SW 1271 (cell line): ENCODE results near the gene PDK1.

Source experiments
- DNase-seq, 2 experiments: peaks; one replicate each; lab custom pipeline; 2025; lab: John Stamatoyannopoulos, UW

The PDK1 gene

DNA sequence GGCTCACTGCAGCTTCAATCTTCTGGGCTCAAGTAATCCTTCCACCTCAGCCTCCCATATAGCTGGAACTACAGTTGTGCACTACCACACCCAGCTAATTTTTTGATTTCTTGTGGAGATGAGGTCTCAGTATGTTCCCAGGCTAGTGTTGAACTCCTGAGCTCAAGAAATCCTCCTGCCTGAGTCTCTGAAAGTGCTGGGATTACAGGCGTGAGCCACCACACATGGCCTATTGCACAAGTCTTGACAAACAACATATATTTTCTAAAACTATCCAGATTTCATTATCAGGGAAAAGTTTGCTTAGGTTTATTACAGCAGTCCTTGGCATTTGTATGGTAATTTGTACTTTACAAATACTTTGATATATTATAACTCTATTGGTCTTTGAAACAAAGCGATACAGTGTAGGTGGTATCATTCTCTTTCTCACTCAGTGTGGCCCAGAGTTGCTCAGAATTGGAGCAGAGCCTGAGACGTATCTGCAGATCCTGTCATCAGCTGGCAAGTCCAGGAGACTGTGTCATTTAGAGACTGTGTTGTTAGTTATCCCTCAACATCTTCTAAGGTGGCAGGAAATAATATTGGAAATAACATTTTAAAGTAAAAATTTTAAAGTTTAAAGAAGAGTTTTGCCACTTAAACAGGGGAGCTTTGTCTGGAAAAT, 41.4 kb downstream of the PDK1 start:
- no peak for DNase-seq

DNA sequence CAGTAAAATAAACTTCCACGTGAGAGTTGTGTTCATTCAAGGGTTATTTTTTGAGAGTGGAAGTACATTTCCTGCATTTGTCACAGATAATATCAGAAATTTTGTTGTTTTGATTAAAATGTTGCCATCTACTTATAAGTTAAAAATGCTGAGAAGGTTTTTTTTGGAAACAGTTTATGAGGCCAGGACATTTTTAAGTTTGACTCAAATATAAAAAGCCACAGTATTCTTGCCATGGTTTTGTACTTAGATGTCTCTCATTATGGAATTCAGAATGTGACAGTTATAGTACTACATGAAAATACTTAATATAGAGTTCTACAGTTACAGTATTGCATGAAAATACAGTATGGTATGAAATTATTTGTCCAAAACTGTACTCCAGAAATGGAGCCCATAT, 44.1 kb downstream of the PDK1 start:
- no peak for DNase-seq

DNA sequence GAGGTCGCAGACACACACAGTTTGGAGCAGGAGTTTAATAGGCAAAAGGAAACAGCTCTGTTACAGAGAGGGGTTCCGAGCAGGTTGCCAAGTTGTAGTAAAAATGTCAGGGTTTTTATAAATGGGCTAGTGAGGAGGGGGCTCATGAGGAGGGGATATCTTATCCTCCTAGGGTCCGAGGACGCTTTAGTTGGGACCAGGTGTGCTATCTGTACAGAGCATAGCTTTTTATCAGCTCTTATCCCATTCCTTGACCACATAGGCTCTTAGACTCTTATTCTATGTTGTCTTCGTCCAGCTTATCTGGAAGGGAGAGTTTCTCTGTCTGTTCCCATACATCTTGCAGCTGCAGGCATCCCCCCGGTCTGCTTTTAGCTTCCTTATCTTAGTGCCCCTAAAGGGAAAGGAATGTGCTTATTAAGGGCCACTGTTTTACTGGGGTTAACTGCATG, 44.7 kb downstream of the PDK1 start:
- no peak for DNase-seq

DNA sequence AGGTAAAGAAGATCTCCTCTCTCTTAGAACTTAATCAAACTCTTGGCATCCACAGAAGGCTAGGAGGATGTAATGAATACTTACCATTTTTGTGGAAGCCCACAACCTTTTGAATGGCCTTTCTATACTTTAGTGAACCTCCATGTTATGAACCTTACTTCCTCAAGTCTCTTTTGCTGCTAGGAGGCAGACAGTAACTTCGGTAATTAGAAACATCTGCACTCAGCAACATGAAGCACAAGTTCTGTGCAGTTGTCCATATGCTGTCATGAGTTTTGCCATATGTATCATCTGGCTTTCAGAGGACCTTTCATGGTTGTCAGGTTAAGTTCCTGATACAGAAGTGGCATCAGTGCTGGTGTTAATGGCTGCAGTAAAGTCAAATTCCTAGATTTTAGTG, 50.4 kb downstream of the PDK1 start:
- no peak for DNase-seq

DNA sequence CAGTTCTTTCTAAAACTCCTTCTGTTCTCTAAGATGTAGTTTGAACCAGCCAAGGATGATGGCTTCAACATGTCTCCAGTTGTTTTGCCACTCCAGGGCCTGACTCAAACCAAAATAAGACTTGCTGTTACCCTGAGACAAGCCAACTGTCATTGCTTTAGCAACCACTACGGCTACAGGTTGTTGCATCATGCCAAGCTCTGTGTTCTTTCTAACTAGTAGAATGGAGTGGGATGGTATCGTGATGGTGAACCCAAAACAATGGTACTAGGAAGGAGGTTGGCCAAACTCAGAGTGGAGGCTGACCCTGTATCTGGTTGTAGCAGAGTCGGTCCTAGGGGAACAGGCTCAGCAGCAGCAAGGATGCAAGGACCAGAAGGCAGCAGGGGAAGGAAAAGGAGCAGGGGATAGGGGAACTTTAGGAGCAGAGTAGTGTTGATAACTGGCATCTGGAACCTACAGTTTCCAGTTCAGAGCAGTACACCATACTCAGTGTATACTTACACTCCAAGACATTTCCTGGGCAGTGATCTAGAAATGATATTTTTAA, 51.6 kb downstream of the PDK1 start:
- DNase-seq: no peak

DNA sequence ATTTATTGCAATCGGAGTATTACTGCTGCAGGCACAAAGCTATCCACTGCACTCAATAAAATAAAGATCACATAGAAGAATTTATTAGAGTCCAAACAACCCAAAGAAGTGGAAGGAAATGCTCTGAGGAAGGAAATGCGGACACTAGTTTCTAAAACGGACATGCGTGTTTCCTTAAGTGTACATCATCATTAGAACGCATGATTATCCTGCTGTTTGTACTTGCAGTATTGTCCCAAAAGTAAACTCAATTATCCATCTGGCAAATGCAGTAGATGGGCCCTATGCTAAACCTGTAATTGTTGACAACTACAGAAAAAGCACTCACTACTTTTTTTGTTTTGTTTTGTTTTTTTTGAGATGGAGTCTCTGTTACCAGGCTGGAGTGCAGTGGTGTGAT, 53.6 kb downstream of the PDK1 start:
- DNase-seq: no peak

DNA sequence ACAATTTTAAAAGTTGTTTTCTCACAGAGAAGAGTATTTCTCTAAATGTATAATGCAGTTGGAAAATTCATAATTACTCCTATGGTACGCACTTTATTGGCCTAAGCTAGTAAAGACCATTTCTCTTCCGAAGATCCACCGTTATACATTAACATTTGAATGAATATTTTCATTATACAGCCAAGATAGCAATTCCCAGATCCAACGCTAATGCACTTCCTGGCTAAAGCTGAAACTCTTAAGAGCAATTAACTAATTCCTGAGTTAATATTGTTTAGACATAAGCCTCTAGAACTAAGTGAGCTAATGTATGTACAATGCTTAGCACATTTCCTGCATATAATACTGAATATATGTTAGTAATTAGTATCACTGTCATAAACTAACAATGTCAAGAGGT, 56.2 kb downstream of the PDK1 start:
- no peak for DNase-seq

DNA sequence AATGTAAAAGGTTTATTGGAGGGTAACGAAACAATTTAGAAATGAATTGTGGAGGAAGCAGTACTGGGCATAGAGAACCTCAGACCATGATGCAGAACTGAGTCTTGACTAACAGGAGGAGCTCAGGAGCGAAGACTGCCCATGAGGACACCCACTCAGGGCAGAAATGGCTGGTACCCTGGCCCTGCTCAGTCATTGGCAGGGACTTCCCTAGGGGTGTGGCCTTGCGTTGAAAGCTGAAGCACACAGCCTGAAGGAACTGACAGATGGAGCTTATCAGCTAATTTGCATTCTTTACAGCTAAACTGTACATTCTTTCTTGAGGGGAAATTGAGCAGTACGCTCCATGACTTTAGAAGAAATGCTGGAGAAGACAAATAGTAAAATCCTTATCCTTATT, 57.1 kb downstream of the PDK1 start:
- no peak for DNase-seq

DNA sequence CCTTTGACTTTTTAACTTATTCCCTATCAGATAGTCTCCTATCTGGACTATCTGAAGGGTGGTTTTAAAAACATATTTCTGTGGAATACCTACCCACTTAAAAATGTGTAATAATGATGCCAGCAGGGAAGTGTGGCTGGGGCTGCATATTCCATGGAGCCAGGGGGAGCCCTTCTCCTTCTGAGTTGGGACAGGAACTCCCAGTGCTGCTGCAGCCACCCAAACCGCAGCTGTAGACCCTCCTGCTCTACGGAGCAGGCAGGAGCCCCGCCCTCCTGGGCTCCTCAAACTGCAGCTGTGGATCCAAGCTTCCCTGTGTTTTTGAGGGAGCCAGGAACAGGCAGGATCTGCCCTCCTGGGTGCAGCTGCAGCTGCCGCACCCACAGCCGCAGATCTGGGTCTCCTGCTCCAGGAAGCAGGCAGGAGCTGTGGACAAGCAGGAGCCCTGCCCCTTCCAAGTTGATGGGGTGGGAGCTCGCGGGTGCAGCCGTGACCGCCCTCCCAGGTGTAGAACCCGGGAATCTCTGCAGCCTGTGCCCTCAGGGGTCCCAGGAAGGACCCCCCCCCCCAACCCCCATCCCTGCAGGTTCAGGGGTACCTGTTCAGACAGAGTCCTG, 57.8 kb downstream of the PDK1 start:
- no peak for DNase-seq

DNA sequence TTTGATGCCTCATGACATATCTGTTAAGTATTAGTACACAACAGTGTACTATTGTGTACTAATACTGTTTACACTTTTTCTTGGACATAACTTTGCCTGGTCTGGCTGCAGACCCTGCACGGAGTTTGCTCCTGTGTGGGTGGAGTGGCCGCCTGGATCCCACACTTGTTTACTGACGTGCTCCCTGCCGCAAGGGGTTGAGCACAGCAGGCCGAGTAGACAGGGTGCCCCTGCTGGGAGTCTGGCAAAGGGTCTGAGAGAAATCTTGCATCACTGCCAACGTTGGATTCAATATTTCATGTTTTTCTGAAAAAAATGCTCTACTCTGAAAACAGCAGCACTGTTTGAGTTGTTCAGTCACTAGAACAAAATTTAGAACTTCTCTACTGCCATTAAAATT, 59.0 kb downstream of the PDK1 start:
- no peak for DNase-seq

DNA sequence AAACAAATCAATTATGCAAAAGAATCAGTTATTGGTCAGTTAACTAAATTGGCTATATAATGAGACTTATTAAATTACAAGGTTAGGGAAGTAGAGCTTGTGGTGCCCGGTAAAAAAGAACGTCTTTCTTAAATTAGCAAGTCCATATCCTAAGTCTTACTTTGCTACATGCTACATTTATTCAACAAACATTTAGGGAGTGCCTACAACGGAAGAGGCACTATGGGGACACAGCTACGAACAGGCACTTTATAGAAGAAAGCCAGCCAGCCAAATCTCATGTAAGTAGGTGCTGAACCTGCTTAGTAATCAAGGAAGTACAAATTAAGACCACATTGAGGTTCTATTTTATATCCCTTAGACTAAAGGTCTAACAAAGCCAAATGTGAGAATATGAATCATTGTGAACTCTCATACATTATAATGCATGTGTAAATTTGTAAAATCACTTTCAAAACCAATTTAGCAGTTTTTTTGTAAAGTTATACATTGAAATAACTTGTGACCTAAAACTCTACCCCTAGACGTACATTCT, 59.9 kb downstream of the PDK1 start:
- DNase-seq: no peak

DNA sequence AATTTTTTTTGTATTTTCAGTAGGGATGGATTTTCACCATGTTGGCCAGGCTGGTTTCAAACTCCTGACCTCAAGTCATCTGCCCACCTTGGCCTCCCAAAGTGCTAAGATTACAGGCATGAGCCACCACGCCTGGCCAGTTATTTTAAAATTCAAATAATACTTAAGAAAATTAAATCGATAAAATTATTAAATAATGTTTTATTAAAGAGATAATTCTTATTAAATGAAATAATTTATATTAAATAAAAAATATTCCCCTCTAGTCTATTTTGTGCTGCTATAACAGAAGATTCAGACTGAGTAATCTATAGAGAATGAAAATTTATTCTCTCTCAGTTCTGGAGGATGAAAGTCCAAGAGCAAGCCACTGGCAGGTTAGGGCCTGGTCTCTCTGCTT, 61.2 kb downstream of the PDK1 start:
- DNase-seq: no peak

DNA sequence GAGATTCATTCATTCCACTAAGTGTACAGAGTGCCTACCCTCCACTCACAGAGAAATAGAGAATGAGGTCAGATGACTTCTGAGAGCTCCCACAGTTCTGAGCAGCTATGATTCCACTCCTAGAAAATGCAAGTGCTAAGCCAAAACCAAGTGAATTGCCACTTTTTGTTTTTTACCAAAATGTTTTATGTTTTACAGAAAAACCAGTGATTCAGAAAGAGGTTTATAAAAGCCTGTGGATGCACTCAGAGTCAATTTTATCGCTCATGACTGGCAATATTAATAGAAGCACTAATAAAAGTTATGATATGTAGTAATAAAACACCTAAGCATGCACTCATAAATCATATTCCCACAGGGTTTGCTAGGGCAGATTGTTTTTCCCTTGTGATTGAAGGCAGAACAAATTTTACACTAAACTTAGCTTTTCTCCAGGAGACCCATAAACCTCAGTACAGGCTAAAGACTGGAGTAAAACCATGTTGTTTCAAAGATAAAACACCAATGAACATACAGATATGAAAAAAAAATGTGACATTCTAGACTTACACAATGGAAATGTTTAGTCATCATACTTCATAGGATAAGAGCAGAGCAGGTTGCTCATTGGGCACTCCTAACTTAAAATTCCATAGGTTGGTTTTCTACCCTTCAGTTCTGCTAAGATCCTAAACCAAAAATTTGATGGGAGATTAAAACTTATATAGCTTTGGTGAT, 67.5 kb downstream of the PDK1 start:
- no peak for DNase-seq

DNA sequence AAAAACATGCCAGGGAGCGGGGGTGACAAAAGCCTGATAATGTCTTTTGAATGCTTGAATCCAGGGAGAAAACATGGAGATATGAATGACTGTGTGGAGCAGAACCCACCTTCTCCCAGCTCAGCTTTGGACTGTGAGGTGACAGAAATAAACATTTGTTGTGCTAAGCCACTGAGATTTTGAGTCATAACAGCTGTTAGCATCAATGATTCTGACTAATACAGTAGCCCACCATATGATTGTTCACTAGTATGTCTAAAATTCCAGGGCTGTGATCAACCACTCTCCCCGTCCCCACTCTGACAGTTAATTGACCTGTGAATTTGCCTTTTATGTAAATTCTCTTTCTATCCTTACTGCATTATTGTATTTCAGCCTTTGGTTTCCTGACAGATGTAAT, 69.1 kb downstream of the PDK1 start:
- DNase-seq: no peak

DNA sequence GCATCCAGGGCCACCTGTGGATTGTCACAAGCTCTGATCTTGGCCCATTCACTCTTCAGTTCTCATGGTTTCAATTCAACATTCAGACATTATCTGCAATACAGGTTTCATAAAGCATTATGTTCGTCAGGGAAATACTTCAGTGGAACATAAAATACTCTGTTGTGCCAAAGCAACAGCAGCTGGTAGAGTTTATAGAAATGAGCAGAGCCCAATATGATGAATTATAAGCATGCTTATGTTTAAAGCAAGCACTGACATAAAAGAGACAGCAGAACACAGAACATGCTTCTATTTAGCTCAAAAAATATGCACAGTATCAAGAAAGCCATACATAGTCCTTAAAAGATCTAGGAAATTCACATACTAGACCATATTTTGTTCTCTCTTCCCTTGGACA, 71.3 kb downstream of the PDK1 start:
- DNase-seq: no peak

DNA sequence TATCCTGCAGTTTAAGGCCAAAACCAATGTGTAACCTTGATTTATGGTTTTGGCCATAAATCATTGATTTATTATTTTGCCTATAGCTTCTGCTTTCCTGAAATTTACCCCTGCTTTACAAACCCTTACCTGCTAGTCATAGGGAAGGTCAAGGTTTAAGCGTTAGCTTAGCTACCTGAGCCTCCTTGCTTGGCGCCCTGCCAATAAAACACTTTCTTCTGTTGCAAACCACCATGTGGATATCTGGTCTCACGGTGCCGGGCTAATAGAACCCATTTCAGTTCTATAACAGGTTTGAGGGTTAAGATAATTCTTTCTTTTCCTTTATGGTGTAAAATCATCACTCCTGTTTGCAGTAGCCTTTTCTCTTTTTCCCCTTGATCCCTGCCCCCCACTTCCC, 72.2 kb downstream of the PDK1 start:
- DNase-seq: no peak

DNA sequence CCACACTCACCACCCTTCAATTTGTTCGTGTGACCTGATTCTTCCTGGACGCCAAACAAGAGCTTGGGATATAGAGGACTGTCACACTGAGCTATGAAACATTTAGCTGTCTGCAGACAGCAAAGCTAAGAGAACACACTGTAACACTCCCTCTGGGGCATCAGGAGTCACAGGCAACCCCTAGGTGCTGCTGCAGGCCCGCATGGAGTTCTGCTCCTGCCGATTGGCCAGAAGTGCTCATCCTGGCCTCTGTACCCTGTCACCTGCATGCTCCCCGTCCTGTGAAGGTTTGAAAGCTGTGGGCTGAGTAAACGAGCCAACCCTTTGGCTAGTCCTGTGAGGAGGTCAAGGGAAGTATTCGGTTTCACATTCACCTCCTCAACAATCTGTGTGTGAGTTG, 73.7 kb downstream of the PDK1 start:
- DNase-seq: no peak

DNA sequence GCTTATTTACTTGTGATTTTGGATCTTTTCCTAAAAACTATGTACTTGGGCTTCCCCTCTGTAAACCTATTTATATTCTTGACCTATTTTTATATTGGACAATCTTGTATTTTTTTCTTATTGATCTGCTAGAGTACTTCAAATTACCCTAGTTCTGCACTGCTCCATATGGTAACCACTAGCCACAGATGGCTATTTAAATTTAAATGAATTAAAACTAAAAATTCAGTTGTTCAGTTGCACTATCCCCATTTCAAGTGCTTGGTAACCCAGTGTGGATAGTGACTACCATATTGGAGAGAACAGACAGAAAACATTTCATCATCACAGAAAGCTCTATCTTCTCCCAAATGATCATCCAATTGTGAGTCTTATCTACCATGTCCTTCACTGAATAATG, 74.3 kb downstream of the PDK1 start:
- DNase-seq: no peak

DNA sequence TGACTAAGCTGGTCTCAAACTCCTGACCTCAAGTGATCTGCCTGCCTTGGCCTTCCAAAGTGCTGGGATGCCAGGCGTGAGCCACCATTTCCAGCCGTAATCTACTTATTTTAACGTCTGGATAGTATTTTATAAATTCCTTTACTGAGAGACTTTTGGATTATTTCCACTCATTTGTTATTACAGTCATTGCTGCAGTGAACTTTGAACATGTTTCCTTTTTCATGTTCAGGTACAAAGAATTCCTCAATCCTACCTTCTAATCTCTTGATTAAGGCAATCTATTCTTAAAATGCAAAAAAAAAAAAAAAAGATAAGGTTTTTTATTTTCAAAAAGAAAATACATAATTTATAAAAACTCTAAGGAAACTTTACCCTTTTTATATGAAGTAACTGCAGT, 78.6 kb downstream of the PDK1 start:
- DNase-seq: no peak

DNA sequence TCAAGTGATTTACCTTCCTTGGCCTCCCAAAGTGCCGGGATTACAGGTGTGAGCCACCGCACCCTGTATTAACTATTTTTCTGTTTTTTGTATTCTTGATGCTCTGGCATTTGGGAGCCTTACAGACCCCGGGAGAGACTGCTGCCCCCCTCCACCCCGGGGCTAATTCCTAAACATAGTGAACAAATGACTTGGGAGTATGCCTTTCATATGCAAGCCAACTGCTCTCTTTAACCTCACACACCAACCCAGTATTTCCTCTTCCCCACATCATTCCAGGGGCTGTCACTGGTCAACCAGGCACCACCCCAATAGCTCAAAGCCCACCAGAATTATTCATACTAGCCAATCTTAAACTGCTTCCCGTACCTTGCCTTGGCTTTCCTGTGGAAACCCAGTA, 79.7 kb downstream of the PDK1 start:
- DNase-seq: no peak

DNA sequence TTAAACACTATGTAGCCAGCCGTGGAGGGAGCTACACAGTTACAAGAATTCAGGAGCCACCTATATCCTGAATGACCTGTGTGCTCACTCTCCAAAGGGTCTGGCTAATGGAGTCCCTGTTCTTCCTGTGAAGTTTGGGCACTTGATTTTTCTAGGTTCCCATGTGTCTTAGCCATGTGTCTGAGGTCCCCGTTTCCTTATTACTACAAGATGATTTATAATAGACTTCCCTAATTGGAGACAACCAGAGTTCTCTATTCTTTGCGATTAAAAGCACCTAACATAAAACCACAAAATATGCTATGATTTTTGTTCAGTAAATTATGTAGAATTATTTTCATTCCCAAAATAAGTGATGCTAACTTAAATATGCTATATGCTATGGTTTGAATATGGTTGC, 83.4 kb downstream of the PDK1 start:
- DNase-seq: no peak

DNA sequence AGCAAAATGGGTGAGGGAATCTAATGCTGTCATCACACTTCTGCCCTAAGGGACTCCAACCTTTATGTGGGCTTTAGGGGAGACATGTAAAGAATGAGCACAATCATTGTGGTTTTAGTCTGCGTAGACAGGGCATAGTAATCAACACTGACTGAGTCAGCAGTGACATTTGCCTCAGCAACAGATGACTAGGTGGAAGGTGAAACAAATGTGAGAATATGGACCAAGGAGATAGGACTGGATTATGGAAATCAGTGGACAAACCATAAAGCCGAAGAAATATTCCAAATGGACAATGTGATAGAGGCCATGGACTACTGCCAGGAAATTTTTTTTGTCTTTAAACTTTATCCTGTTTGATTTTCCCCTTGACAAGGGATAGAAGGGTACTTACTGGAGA, 83.9 kb downstream of the PDK1 start:
- no peak for DNase-seq

DNA sequence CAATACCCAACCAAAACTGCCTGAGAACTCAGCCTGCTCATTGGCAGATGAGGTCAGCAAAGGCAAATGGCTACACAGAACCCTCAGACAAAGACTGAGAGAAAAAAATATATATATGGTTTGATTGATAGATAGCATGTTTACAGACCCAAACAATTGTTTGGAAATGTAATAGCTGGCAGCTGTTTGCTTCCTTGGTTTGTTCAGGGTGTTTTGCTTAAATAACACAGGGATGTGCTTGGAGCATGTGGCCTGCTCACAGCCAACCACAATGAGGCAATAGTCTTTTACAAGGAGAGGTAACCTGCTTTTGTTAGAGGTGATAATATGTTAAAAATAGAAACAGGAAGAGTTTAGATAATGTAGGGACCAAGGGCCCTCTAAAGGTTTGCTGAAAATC, 84.5 kb downstream of the PDK1 start:
- no peak for DNase-seq
